Hematopoietic multipotent progenitor cell (in vitro differentiated cells): ENCODE measurements around the gene TTC33. TPM values are rescaled to one million over a fixed set of nuclear protein-coding genes. Genes with fewer than 3 reads are reported as not detected.

Experiments
- DNase-seq, 3 donors: peaks; one replicate each; pipeline ENCODE4 v3.0.0-alpha.2; 2011 to 2015; ENCODE audit warnings: low read depth in 2 of 3, low spot score in 2 of 3
- total RNA-seq: library from RNA; depleted of rRNA; stranded (reverse); fragments of >200 nt; gene quantifications from one replicate; pipeline ENCODE4 v1.2.3, GENCODE V29; 2012

The TTC33 gene
- total RNA-seq, 1 donor = 3.8 TPM

GRCh38 chr5:40550481-40550880 is 205.3 kb downstream of the TTC33 start:
- DNase-seq = no peak

GRCh38 chr5:40549616-40550015 is 206.1 kb downstream of the TTC33 start:
- DNase-seq = no peak

GRCh38 chr5:40547994-40548575 is 207.7 kb downstream of the TTC33 start:
- no peak for DNase-seq

GRCh38 chr5:40547557-40547956 is 208.2 kb downstream of the TTC33 start:
- no peak for DNase-seq

GRCh38 chr5:40540301-40540700 is 215.5 kb downstream of the TTC33 start:
- no peak for DNase-seq

GRCh38 chr5:40524677-40525076 is 231.1 kb downstream of the TTC33 start:
- no peak for DNase-seq

GRCh38 chr5:40521925-40522324 is 233.8 kb downstream of the TTC33 start:
- DNase-seq = no peak

- DNase-seq = no peak
Observed at GRCh38 chr5:40521108-40521785, 234.5 kb downstream of the TTC33 start.

GRCh38 chr5:40518485-40518917 is 237.3 kb downstream of the TTC33 start:
- no peak for DNase-seq

GRCh38 chr5:40515476-40515875 is 240.3 kb downstream of the TTC33 start:
- no peak for DNase-seq

- DNase-seq = peak in 2 of 3 donors; percentile 26 to 55
Observed at GRCh38 chr5:40514976-40515375, 240.8 kb downstream of the TTC33 start.

GRCh38 chr5:40511801-40512200 is 244.0 kb downstream of the TTC33 start:
- DNase-seq = no peak

- DNase-seq = peak in 1 of 3 donors; percentile 64
Observed at GRCh38 chr5:40507095-40507494, 248.7 kb downstream of the TTC33 start.

- DNase-seq = no peak
Observed at GRCh38 chr5:40505031-40505430, 250.7 kb downstream of the TTC33 start.

- DNase-seq = peak in 1 of 3 donors; percentile 49
Observed at GRCh38 chr5:40503439-40503838, 252.3 kb downstream of the TTC33 start.

- DNase-seq = peak in 1 of 3 donors; percentile 73
Observed at GRCh38 chr5:40502736-40503135, 253.0 kb downstream of the TTC33 start.

- no peak for DNase-seq
Observed at GRCh38 chr5:40501711-40502444, 253.9 kb downstream of the TTC33 start.

- no peak for DNase-seq
Observed at GRCh38 chr5:40499518-40500273, 256.1 kb downstream of the TTC33 start.

GRCh38 chr5:40499007-40499406 is 256.8 kb downstream of the TTC33 start:
- no peak for DNase-seq

GRCh38 chr5:40497573-40497972 is 258.2 kb downstream of the TTC33 start:
- no peak for DNase-seq

GRCh38 chr5:40495237-40495635 is 260.5 kb downstream of the TTC33 start:
- DNase-seq = no peak
